ENCODE measurements around the gene BMPER. TPM values are rescaled to one million over a fixed set of nuclear protein-coding genes. Genes with fewer than 3 reads are reported as not detected.

BMPER gene
- total and polyA plus RNA-seq, 10 of the 15 experiments (the other 5 are each of a cell fraction or from before 2014, with no cell fraction given): 0.02 to 0.08 TPM; not detected in 8

- no peaks in the 10 kb centered on the region for H3K79me2 ChIP-seq (ENCODE audit: control insufficient read depth, insufficient read depth, low read length)
- ChIA-PET CTCF (no interaction called here), POLR2A (no interaction called here), SMC1A (ENCODE audit: uncharacterized antibody, unreplicated experiment) (no interaction called here), RAD21 (ENCODE audit: unreplicated experiment) (no interaction called here)
- H3K36me3 ChIP-seq (ENCODE audit: control insufficient read depth in 2 of 2, insufficient read depth in 2 of 2, low read length in 1 of 2): no peaks in the 10 kb centered on the region
- H2AFZ ChIP-seq (ENCODE audit: control insufficient read depth, low read depth, low read length): no peak overlapping the region
- H3K9me3 ChIP-seq (replicated peaks; ENCODE audit: control insufficient read depth, insufficient read depth, low read length): no peaks in the 10 kb centered on the region
- no peaks in the 10 kb centered on the region for H3K4me1 ChIP-seq (ENCODE audit: control insufficient read depth, insufficient read depth, low read length)
- 0% methylated on average over 1 of the region's 1 CpG for WGBS (ENCODE audit: insufficient coverage, insufficient replicate concordance, low lambda C conversion rate, missing lambda C conversion rate)
- DNase-seq (ENCODE audit: low read depth, low spot score) (no peak), ATAC-seq (no peak), FAIRE-seq (no peak)
- no TSS peak for BruUV-seq (replicated peaks)
- TF ChIP-seq POLR2A (IDR thresholded peaks at IDR 0.05; ENCODE audit: low read depth, low read length) (no peak), LARP7 (IDR thresholded peaks at IDR 0.05) (no peak), POLR2AphosphoS5 (IDR thresholded peaks at IDR 0.05; ENCODE audit: low read length) (no peak), RBBP5 (conservative IDR thresholded peaks at IDR 0.05) (no peak), SMAD1 (IDR thresholded peaks at IDR 0.05; ENCODE audit: low read depth, partially characterized antibody) (no peak), CTCF (IDR thresholded peaks at IDR 0.05 in 2 of 3, conservative IDR thresholded peaks at IDR 0.05 in 1 of 3; ENCODE audit: control insufficient read depth in 2 of 3, extremely low read depth in 1 of 3, insufficient read depth in 1 of 3, low read depth in 3 of 3, low read length in 3 of 3) (no peak), DPF2 (IDR thresholded peaks at IDR 0.05) (no peak), ZBTB11 (CRISPR knock-in tag; IDR thresholded peaks at IDR 0.05) (no peak), MTA3 (IDR thresholded peaks at IDR 0.05; ENCODE audit: borderline replicate concordance, low read length) (no peak), RUNX3 (IDR thresholded peaks at IDR 0.05; ENCODE audit: low read length) (no peak), ASH2L (IDR thresholded peaks at IDR 0.05; ENCODE audit: borderline replicate concordance, low read depth) (no peak), IRF3 (IDR thresholded peaks at IDR 0.05) (no peak), BACH1 (IDR thresholded peaks at IDR 0.05; ENCODE audit: borderline replicate concordance) (no peak), TCF12 (IDR thresholded peaks at IDR 0.05; ENCODE audit: low read depth, low read length) (no peak)
- in situ Hi-C loops (cut with MboI) (no loop called here), intact Hi-C loops (cut with micrococcal nuclease; ENCODE audit: unreplicated experiment) (no loop called here)
- H4K20me1 ChIP-seq (ENCODE audit: control insufficient read depth, insufficient read depth): no peaks in the 10 kb centered on the region
- no peak overlapping the region for H3K9ac ChIP-seq (ENCODE audit: control insufficient read depth, insufficient read depth, low read length)
- H3K4me2 ChIP-seq (ENCODE audit: control insufficient read depth, insufficient read depth): no peak overlapping the region
- H3K27me3 ChIP-seq (replicated peaks in 1 of 2; ENCODE audit: control insufficient read depth in 2 of 2, insufficient read depth in 2 of 2, low read length in 1 of 2): no peaks in the 10 kb centered on the region
- no peak overlapping the region for H3K27ac ChIP-seq (ENCODE audit: control insufficient read depth, insufficient read depth)
- H3K4me3 ChIP-seq: no peak overlapping the region
These were observed 161.1 kb downstream of the BMPER start for GRCh38 chr7:34066411-34066810.
